Activated naive CD4-positive, alpha-beta T cell treated with anti-CD3 and anti-CD28 coated beads, Interleukin-2, amount 10 ng/mL, durations not matched to agents 7 days and 5 days (primary cell): Measurements from ENCODE around the gene SVOP.
"Not testable (repeated sequence)": the region's sequence is repeated elsewhere in the genome, so short reads cannot be mapped to it uniquely, and the experiment has no call there.

Experiments
- CTCF ChIA-PET: fragments of 350-600 bp; sonication (Branson Sonifier 250); formaldehyde crosslinking; loops from one replicate; lab custom pipeline; 2021; ENCODE audit warnings: antibody characterized with exemption; lab: Charles Lee
- DNase-seq: peaks from one replicate; pipeline ENCODE4 v3.0.0-alpha.2; 2020
- H3K27ac Mint-ChIP-seq: one replicate; pipeline ENCODE4 v1.8.0; 2021; ENCODE audit warnings: mild to moderate bottlenecking, moderate library complexity, mixed read lengths
- H3K27me3 Mint-ChIP-seq: one replicate; pipeline ENCODE4 v1.8.0; 2021; ENCODE audit warnings: mild to moderate bottlenecking, mixed read lengths
- H3K36me3 Mint-ChIP-seq: one replicate; pipeline ENCODE4 v1.8.0; 2021; ENCODE audit warnings: mixed read lengths
- H3K4me1 Mint-ChIP-seq: one replicate; pipeline ENCODE4 v1.8.0; 2021; ENCODE audit warnings: mixed read lengths
- H3K4me3 Mint-ChIP-seq: one replicate; pipeline ENCODE4 v1.8.0; 2021; ENCODE audit warnings: mild to moderate bottlenecking, moderate library complexity, mixed read lengths
- H3K9me3 Mint-ChIP-seq: one replicate; pipeline ENCODE4 v1.8.0; 2021; ENCODE audit warnings: mixed read lengths

Gene SVOP

DNA sequence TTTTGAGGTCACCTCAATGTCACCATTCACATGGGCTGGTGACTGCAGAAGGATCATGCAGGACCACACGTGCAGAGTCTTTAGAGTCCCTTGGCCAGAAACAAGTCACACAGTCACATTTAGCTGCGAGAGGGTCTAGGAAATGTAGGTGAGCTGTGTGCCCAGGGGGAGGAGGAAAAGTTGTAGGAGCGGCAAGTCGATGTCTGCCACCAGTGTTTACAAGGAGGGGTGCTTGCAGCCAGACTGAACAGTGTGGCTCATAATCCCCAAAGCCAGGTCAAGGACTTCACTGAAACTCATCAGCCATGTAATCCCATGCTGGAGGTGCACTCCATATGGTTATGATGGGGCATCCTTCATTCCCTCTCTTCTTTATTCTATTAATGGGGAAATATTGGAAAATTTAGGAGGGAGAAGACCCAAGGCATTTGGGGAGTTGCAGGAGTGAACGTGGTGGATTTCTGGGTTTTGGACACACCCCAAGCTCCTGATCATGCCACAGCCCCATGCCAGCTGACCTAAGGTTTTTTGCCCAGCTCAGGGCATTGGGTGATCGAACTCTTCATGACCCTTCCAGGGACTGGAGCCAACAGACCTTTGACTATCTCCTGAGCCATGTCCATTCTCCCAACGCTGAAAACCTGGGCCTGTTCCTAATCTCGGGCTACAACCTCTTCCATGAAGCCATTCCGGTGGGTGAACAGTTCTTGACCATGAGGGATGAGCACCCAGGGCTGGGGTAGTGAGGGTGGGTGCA, 133.8 kb downstream of the SVOP start:
- DNase-seq = no peak
- CTCF ChIA-PET = interaction anchor here (1.5 kb wide), 1 partner anchor 63 kb away, joined by 4 read pairs; no protein-coding TSS in a partner anchor
- Mint-ChIP-seq H3K9me3 (peaks cover 2% of the 10 kb centered on the region), H3K4me1 (no peaks in the 10 kb centered on the region), H3K36me3 (no peaks in the 10 kb centered on the region), H3K4me3 (no peak overlapping the region), H3K27ac (no peak overlapping the region), H3K27me3 (peaks cover 12% of the 10 kb centered on the region)

DNA sequence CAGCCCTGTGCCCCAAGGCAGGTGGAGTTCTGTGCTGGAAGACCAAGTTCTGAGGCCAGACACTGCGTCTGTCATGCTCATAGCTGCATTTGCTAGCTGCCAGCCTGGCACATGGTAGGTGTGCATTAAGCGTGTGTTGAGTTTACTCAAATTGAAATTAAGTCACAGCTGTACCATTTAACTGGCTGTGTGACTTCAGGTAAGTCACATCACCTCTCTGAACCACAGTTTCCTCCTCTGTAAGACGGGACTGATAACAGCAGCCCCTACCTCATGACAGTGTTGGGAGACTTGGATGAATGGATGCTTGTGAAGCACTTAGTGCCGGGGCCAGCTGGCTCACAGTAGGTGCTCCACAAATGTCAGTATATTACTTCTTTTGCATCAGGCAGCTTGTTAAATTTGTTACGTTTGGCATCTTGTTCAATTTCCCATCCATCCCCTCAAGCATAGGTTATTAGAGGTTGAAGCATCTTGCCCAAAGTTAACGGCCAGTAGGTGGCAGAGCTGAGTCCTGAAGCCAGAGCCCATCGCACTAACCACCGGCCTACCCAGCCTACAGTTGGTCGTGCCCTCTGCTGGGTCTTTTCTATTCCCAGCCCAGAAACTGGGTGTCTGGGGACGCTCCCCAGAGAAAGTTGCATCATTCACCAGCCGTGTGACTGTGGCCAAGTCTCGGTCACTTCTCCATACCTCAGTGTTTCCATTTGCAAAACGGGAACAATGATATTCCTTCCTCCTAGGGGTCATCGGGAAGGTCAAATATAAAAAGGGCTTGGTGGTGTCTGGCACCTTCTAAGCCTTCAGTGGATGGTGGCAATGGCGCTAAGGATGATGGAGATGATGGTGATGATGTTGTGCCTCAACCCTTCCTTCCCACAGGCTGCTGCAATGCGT, 136.5 kb downstream of the SVOP start:
- H3K4me3 Mint-ChIP-seq = no peak overlapping the region
- DNase-seq = peak; percentile 79
- no peaks in the 10 kb centered on the region for H3K4me1 Mint-ChIP-seq
- H3K36me3 Mint-ChIP-seq = no peaks in the 10 kb centered on the region
- CTCF ChIA-PET = interaction anchor here (0.6 to 2.2 kb wide), 13 partner anchors 8 to 509 kb away, joined by 3 to 19 read pairs (median 4); partner anchors contain the start of genes ALKBH2 and USP30
- no peak overlapping the region for H3K27ac Mint-ChIP-seq
- H3K9me3 Mint-ChIP-seq = no peaks in the 10 kb centered on the region
- H3K27me3 Mint-ChIP-seq = peaks cover 20% of the 10 kb centered on the region

DNA sequence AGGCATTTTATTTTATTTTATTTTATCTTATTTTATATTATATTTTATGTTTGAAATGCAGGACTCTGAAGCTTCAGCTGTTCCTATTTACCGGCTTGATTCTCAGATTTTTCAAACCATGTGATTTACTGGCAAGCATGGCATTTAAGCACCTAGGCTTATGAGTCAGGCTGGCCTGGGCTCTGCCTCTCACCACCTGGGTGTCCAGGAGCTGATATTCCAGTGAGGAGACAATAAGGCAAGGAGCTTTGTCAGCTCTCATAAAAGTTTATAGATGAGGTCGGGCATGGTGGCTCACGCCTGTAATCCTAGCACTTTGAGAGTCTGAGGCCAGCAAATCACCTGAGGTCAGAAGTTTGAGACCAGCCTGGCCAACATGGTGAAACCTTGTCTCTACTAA, 138.9 kb downstream of the SVOP start:
- H3K27me3 Mint-ChIP-seq = peaks cover 28% of the 10 kb centered on the region
- no peaks in the 10 kb centered on the region for H3K4me1 Mint-ChIP-seq
- no peak for DNase-seq
- no peak overlapping the region for H3K4me3 Mint-ChIP-seq
- no peaks in the 10 kb centered on the region for H3K9me3 Mint-ChIP-seq
- H3K27ac Mint-ChIP-seq = no peak overlapping the region
- H3K36me3 Mint-ChIP-seq = no peaks in the 10 kb centered on the region
- CTCF ChIA-PET = interaction anchor here (0.7 to 1.6 kb wide), 3 partner anchors 69 to 264 kb away, joined by 3 to 4 read pairs (median 4); partner anchors contain the start of gene ALKBH2

GRCh38 chr12:108879615-108880254, 141.1 kb downstream of the SVOP start, which contains the start of gene DAO:
Gene DAO, plus strand, starts transcription at chr12:108880092. Its CDS starts 4,915 bp downstream, at chr12:108885007.
- Mint-ChIP-seq H3K9me3 (peaks cover 2% of the 10 kb centered on the region), H3K27me3 (peaks cover 23% of the 10 kb centered on the region), H3K27ac (no peak within 1 kb of the TSS), H3K4me1 (peaks cover 10% of the 10 kb centered on the region), H3K4me3 (no peak within 1 kb of the TSS), H3K36me3 (no peaks in the 10 kb centered on the region)
- CTCF ChIA-PET = interaction anchor here (0.6 kb wide), 1 partner anchor 89 kb away, joined by 3 read pairs; no protein-coding TSS in a partner anchor
- DNase-seq = no peak

- Mint-ChIP-seq H3K4me1 (peaks cover 10% of the 10 kb centered on the region), H3K9me3 (peaks cover 2% of the 10 kb centered on the region), H3K27me3 (peaks cover 20% of the 10 kb centered on the region), H3K36me3 (no peaks in the 10 kb centered on the region), H3K27ac (no peak overlapping the region), H3K4me3 (no peak overlapping the region)
- CTCF ChIA-PET = no interaction called here
- no peak for DNase-seq
These were observed 144.3 kb downstream of the SVOP start for GRCh38 chr12:108876550-108876949.

DNA sequence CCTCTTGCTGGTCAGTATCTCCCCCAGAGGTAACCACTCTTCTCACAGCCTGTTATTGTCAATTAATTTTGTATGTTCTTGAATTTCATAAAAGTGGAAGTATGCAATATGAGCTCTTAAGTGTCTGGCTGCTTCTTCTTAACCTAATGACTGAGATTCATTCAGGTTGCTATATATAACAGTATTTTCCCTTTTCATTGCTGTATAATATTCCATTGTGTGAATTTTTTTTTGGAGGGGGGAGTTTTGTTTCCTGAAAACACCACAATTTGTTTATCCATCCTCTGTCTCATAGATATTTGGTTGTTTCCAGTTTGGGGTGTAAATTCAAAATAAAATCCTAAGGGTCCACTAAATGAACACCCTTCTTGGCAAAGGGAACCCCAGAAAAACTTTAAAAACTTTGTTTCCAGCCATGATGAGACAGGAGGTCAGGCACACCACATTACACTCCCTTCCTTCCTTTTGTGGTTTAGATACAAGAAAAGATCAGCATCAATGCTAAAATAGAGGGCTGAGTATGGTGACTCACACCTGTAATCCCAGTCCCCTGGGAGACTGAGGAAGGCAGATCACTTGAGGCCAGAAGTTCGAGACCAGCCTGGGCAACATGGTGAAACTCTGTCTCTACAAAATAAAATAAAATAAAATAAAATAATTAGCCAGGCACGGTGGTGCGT, 145.0 kb downstream of the SVOP start:
- peaks cover 2% of the 10 kb centered on the region for H3K9me3 Mint-ChIP-seq
- H3K27ac Mint-ChIP-seq = no peak overlapping the region
- DNase-seq = no peak
- H3K4me3 Mint-ChIP-seq = no peak overlapping the region
- CTCF ChIA-PET = no interaction called here
- H3K4me1 Mint-ChIP-seq = peaks cover 13% of the 10 kb centered on the region
- H3K27me3 Mint-ChIP-seq = peaks cover 20% of the 10 kb centered on the region
- H3K36me3 Mint-ChIP-seq = no peaks in the 10 kb centered on the region

- peaks cover 20% of the 10 kb centered on the region for H3K27me3 Mint-ChIP-seq
- H3K27ac Mint-ChIP-seq = no peak overlapping the region
- H3K36me3 Mint-ChIP-seq = no peaks in the 10 kb centered on the region
- DNase-seq = no peak
- peaks cover 2% of the 10 kb centered on the region for H3K9me3 Mint-ChIP-seq
- H3K4me3 Mint-ChIP-seq = no peak overlapping the region
- peaks cover 13% of the 10 kb centered on the region for H3K4me1 Mint-ChIP-seq
- CTCF ChIA-PET = no interaction called here
These were observed 145.6 kb downstream of the SVOP start for GRCh38 chr12:108875280-108875679.

GRCh38 chr12:108868781-108869180, 152.1 kb downstream of the SVOP start:
- H3K27ac Mint-ChIP-seq = no peak overlapping the region
- no peak for DNase-seq
- no peak overlapping the region for H3K4me3 Mint-ChIP-seq
- H3K36me3 Mint-ChIP-seq = no peaks in the 10 kb centered on the region
- CTCF ChIA-PET = interaction anchor here (0.7 kb wide), 1 partner anchor 21 kb away, joined by 3 read pairs; no protein-coding TSS in a partner anchor
- peaks cover 4% of the 10 kb centered on the region for H3K27me3 Mint-ChIP-seq
- peaks cover 3% of the 10 kb centered on the region for H3K4me1 Mint-ChIP-seq
- no peaks in the 10 kb centered on the region for H3K9me3 Mint-ChIP-seq

DNA sequence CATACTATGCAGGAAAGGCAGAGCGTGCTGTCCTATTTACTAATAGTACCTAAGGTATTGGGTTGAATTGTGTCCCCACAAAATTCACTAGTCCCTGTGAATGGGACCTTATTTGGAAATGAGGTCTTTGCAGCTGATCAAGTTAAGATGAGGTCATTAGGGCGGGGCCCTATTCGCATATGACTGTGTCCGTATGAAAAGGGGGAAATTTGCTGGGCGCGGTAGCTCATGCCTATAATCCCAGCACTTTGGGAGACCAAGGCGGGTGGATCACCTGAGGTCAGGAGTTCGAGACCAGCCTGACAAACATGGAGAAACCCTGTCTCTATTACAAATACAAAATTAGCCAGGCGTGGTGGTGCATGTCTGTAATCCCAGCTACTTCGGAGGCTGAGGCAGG, 154.8 kb downstream of the SVOP start:
- H3K9me3 Mint-ChIP-seq, H3K4me1 Mint-ChIP-seq, H3K4me3 Mint-ChIP-seq, H3K36me3 Mint-ChIP-seq, H3K27me3 Mint-ChIP-seq, H3K27ac Mint-ChIP-seq, DNase-seq, CTCF ChIA-PET: not testable (repeated sequence)

DNA sequence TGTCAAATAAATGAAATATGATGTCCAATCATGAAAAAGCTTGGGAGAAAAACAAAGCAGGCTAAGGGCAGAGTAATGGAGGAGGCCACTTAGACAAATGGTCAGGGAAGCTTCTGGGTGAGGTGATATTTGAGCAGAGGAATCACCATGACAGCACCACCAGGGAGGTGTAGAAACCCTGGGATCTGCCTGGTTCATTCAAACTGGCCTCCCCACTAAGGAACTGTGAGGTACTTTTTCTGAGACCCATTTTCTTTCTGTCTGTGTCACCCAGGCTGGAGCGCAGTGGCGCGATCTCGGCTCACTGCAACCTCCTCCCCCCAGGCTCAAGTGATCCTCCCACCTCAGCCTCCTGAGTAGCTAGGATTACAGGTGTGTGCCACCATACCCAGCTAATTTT, 155.7 kb downstream of the SVOP start:
- H3K9me3 Mint-ChIP-seq = no peaks in the 10 kb centered on the region
- CTCF ChIA-PET = interaction anchor here (1.2 kb wide), 1 partner anchor 19 kb away, joined by 3 read pairs; no protein-coding TSS in a partner anchor
- peaks cover 16% of the 10 kb centered on the region for H3K4me1 Mint-ChIP-seq
- no peaks in the 10 kb centered on the region for H3K36me3 Mint-ChIP-seq
- no peak for DNase-seq
- H3K4me3 Mint-ChIP-seq = no peak overlapping the region
- H3K27me3 Mint-ChIP-seq = no peaks in the 10 kb centered on the region
- no peak overlapping the region for H3K27ac Mint-ChIP-seq

- H3K27me3 Mint-ChIP-seq = peaks cover 19% of the 10 kb centered on the region
- no peak overlapping the region for H3K4me3 Mint-ChIP-seq
- DNase-seq = no peak
- H3K27ac Mint-ChIP-seq = no peak overlapping the region
- CTCF ChIA-PET = no interaction called here
- no peaks in the 10 kb centered on the region for H3K9me3 Mint-ChIP-seq
- H3K36me3 Mint-ChIP-seq = no peaks in the 10 kb centered on the region
- peaks cover 35% of the 10 kb centered on the region for H3K4me1 Mint-ChIP-seq
These were observed 158.3 kb downstream of the SVOP start for GRCh38 chr12:108862588-108862959.

DNA sequence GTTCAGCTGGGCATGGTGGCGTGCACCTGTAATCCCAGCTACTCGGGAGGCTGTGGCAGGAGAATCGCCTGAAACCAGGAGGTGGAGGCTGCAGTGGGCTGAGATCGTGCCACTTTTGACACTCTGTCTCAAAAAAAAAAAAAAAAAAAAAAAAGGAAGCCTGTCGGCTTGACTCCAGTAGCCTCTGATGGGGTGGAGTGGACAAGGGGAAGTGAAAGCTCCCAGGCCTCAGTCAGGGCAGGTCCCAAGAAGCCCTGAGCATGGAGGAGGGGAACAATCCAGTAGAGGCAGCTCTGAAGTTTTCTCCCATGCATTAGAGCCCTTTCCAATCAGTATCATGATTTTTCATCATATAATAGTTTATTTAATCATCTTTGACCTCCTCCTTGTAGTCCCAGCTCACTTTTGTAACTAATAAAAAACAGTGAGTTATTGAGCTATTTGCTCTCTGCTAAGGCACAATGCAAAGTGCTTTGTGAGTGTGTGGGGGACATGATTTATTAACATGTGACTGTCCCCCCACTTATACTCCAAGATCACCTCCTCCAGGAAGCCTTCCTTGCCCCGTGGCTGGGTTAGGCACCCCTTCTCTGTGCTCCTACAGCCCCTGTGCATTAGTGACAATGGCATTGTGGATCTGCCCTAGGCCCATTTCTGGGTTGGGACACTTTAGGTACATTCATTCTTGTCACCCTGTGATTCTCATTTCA, 158.8 kb downstream of the SVOP start:
- peaks cover 35% of the 10 kb centered on the region for H3K4me1 Mint-ChIP-seq
- no peak overlapping the region for H3K4me3 Mint-ChIP-seq
- no peaks in the 10 kb centered on the region for H3K9me3 Mint-ChIP-seq
- no peaks in the 10 kb centered on the region for H3K36me3 Mint-ChIP-seq
- DNase-seq = peak; percentile 54
- H3K27me3 Mint-ChIP-seq = peaks cover 19% of the 10 kb centered on the region
- H3K27ac Mint-ChIP-seq = no peak overlapping the region
- CTCF ChIA-PET = interaction anchor here (1.1 kb wide), 1 partner anchor 89 kb away, joined by 3 read pairs; no protein-coding TSS in a partner anchor

- Mint-ChIP-seq H3K27ac (no peak overlapping the region), H3K4me1 (peaks cover 51% of the 10 kb centered on the region)
- CTCF ChIA-PET = interaction anchor here (0.7 kb wide), 1 partner anchor 242 kb away, joined by 3 read pairs; no protein-coding TSS in a partner anchor
These were observed 160.4 kb downstream of the SVOP start for GRCh38 chr12:108860443-108860842.

More at GRCh38 chr12:108860443-108860842, 160.4 kb downstream of the SVOP start:
- Mint-ChIP-seq H3K36me3 (peaks cover 2% of the 10 kb centered on the region), H3K27me3 (peaks cover 19% of the 10 kb centered on the region), H3K9me3 (no peaks in the 10 kb centered on the region), H3K4me3 (no peak overlapping the region)
- no peak for DNase-seq
